NCI-H1092 treated with DMSO at 0.1 percent for 48 hours (cell line): ENCODE measurements around the gene GALNT5.
"Not testable (repeated sequence)": the region's sequence is repeated elsewhere in the genome, so short reads cannot be mapped to it uniquely, and the experiment has no call there.

ENCODE experiments used
- DNase-seq: peaks from one replicate; lab custom pipeline; 2025; lab: John Stamatoyannopoulos, UW

The GALNT5 gene, protein sequence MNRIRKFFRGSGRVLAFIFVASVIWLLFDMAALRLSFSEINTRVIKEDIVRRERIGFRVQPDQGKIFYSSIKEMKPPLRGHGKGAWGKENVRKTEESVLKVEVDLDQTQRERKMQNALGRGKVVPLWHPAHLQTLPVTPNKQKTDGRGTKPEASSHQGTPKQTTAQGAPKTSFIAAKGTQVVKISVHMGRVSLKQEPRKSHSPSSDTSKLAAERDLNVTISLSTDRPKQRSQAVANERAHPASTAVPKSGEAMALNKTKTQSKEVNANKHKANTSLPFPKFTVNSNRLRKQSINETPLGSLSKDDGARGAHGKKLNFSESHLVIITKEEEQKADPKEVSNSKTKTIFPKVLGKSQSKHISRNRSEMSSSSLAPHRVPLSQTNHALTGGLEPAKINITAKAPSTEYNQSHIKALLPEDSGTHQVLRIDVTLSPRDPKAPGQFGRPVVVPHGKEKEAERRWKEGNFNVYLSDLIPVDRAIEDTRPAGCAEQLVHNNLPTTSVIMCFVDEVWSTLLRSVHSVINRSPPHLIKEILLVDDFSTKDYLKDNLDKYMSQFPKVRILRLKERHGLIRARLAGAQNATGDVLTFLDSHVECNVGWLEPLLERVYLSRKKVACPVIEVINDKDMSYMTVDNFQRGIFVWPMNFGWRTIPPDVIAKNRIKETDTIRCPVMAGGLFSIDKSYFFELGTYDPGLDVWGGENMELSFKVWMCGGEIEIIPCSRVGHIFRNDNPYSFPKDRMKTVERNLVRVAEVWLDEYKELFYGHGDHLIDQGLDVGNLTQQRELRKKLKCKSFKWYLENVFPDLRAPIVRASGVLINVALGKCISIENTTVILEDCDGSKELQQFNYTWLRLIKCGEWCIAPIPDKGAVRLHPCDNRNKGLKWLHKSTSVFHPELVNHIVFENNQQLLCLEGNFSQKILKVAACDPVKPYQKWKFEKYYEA

GRCh38 chr2:157257312-157258252, at the start of gene GALNT5:
GALNT5 (plus strand) TSS chr2:157257705; CDS start chr2:157258083, 378 bp downstream.
- DNase-seq: no peak

GRCh38 chr2:157216286-157216965, 41.1 kb upstream of the GALNT5 start:
- no peak for DNase-seq

DNA sequence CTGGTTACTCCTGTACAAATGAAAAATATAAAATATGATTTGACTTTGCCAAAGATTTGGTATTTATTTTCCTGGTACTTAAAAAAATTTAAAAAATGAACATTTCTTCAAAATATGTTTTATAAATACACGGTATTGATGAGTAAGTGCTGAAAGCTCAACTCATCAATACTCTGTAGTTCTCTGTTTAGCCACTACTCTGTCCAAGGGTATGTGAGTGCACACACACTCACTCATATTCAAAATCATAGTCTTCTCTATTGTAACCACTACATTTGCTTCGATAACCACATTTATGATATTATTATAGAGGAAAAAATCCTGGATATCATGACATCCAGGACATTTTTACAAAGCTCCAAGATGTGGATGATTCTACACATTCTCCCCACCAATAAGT, 40.1 kb upstream of the GALNT5 start:
- DNase-seq: no peak

- DNase-seq: no peak
These were observed 38.6 kb upstream of the GALNT5 start for GRCh38 chr2:157218911-157219310.

- DNase-seq: no peak
These were observed 37.0 kb upstream of the GALNT5 start for GRCh38 chr2:157220502-157220901.

DNA sequence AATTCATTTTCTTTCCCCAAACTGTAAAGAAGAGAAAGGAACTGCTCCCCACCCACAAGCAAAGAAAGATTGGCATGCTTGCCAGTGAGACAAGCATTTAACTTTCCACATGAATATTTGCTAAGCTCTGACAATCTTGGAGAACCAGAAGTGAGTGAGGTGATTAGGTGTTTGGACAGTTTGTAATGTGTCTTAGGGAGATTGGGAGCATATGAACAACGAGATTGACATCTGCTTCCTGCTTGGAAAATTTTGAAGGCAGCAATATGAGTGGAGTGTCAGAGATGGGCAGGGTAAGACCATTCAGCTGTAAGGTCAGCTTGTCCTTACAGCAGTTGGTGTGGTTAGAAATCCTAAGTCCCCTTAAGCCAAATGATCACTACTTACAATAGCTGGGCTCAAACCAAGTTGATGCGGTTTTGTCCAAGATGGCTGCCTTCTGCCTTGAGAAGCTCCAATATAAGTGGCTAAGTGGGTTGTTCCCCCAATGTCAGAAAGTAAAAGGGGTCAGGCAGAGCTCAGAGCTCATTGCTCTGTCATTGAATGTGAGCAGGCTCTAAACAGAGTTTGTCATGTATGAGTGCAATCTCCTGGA, 36.0 kb upstream of the GALNT5 start:
- no peak for DNase-seq

- DNase-seq: no peak
These were observed 33.8 kb upstream of the GALNT5 start for GRCh38 chr2:157223624-157224205.

- DNase-seq: not testable (repeated sequence)
These were observed 33.1 kb upstream of the GALNT5 start for GRCh38 chr2:157224448-157224847.

- no peak for DNase-seq
These were observed 29.9 kb upstream of the GALNT5 start for GRCh38 chr2:157227592-157227991.

DNA sequence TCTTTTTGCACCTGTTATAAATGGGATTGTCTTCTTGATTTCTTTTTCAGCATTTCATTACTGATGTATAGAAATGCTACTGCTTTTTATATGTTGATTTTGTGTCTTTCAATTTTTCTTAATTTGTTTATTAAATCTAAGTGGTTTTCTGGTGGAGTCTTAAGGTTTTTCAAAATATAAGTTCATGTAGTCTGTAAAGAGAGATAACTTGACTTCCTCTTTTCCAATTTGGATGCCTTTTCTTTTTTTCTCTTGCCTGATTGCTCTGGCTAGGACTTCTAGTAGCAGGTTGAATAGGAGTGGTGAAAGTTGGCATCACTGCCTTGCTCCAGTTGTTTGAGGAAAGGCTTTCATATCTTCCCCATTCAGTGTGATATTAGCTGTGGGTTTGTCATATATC, 28.6 kb upstream of the GALNT5 start:
- DNase-seq: no peak

DNA sequence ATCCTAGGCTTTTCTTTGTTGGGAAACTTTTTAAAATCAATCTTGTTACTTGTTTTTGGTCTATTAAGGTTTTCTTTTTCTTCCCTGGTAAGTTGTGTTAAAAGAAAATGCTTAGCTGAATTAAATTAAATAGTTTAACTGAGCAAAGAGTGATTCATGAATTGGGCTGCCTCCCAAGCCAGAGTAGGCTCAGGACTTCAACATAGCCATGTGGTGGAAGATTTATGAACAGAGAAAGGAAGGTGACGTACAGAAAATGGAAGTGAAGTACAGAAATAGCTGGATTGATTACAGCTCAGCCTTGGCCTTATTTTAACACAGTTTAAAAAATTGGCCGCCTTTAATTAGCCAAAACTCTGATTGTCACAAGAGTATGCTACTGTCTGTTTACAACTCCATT, 27.9 kb upstream of the GALNT5 start:
- no peak for DNase-seq

DNA sequence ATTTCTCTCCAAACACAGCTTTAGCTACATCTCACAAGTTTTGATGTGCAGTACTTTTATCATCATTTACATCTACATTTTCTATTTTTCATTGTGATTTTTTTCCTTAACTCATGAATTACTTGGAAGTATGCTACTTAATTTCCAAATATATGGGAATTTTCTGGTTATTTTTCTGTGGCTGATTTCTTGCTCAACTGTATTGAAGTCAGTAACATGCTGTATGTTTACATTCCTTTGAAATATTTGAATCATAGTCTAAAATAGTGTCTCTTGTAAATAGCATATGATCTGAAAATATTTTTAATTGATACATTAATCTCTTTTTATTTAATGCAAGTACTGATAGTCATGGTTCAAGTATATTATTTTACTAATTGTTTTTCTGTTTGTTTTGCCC, 26.0 kb upstream of the GALNT5 start:
- no peak for DNase-seq

DNA sequence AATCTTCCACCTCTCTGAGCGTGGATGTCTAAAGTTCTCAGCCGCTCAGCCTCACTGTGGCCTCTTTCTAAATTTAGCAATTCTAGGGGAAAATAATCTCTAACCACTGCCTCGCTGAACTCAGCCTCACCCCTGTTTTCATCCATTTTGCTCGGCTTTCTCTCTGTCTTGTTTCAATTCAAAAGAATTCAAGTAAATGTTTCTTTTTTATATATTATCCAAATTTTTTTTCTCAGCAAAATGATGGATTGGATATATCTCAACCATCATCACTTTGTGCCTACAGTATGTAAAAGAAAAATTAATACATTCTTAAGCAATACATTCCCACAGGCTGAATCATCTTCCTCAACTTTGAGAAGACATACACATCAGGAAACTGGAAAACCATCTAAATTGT, 24.0 kb upstream of the GALNT5 start:
- DNase-seq: no peak

DNA sequence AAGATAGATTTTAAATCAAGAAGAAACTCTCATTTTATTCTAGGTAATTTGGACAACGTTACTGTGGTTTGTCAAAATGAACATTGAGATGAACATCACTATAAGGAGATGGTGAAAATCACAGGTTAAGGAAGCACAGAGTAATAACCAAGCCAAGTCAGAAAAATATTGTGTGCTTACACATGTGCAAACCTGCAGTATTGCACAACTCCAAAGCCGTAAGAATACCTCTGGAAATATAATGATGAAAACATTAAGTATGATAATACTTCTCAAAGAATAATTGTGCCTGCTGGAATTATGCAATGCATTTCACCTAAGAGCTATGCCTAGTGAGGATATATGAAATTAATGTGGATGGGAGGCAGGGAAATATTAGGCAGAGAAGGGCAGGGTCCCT, 21.1 kb upstream of the GALNT5 start:
- no peak for DNase-seq

DNA sequence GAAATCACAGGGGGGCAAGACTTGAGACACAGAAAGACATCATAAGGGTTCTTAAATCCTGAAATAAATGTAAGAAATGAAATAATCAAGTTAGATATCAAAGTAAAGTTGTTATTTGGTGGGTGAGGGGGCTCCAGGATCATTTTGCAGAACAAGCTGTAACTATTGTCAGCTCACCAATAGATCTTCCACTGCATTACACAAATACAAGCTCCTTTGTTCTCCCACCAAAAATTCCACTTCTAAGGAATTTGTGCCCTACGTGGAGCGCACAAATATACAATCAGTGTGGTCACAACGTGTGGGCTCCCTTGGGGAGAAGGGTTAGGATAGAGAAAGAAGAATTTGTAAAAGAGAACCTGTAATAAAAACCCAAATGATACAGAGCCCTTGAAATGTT, 19.2 kb upstream of the GALNT5 start:
- DNase-seq: no peak

GRCh38 chr2:157244691-157245090, 12.8 kb upstream of the GALNT5 start:
- DNase-seq: no peak

- no peak for DNase-seq
These were observed 12.2 kb upstream of the GALNT5 start for GRCh38 chr2:157245144-157245840.

GRCh38 chr2:157245846-157246764, 11.4 kb upstream of the GALNT5 start:
- no peak for DNase-seq
